Liver (tissue), 9 donors: ENCODE results near the gene ASS1. TPM values are rescaled to one million over a fixed set of nuclear protein-coding genes. Genes with fewer than 3 reads are reported as not detected.

ENCODE experiments used
- DNase-seq: peaks from one replicate; pipeline ENCODE4 v3.0.0-alpha.2; 2017; ENCODE audit warnings: low spot score
- H3K27ac ChIP-seq, 2 donors: one replicate each; pipeline ENCODE4 v1.7.0; 2013; ENCODE audit warnings: inconsistent platforms in 2 of 2, low read length in 2 of 2, control low read depth in 1 of 2, low read depth in 1 of 2, mild to moderate bottlenecking in 1 of 2
- H3K27me3 ChIP-seq, 4 donors: one replicate each; pipeline versions ENCODE4 v1.6.1 to v1.7.0; 2013; ENCODE audit warnings: low read length in 3 of 4, inconsistent platforms in 1 of 4, mild to moderate bottlenecking in 1 of 4, moderate library complexity in 1 of 4; ENCODE audit not compliant: control insufficient read depth in 4 of 4, insufficient read depth in 4 of 4
- H3K36me3 ChIP-seq, 4 donors: one replicate each; pipeline versions ENCODE4 v1.6.1 to v1.7.0; 2013; ENCODE audit warnings: low read length in 3 of 4, mild to moderate bottlenecking in 3 of 4, low read depth in 1 of 4, moderate library complexity in 1 of 4; ENCODE audit not compliant: control insufficient read depth in 4 of 4, insufficient read depth in 3 of 4
- H3K4me1 ChIP-seq, 4 donors: one replicate each; pipeline versions ENCODE4 v1.6.1 to v1.7.0; 2013; ENCODE audit warnings: low read length in 3 of 4, mild to moderate bottlenecking in 3 of 4, moderate library complexity in 1 of 4; ENCODE audit not compliant: control insufficient read depth in 4 of 4, insufficient read depth in 4 of 4
- H3K4me3 ChIP-seq, 3 donors: one replicate each; pipeline versions ENCODE4 v1.6.1 to v1.7.0; 2013; ENCODE audit warnings: low read length in 3 of 3, control low read depth in 1 of 3, low read depth in 1 of 3, mild to moderate bottlenecking in 1 of 3
- H3K9ac ChIP-seq, 2 donors: one replicate each; pipeline ENCODE4 v1.7.0; 2013; ENCODE audit warnings: low read length in 2 of 2, mild to moderate bottlenecking in 2 of 2, moderate library complexity in 2 of 2, control low read depth in 1 of 2, low read depth in 1 of 2
- H3K9me3 ChIP-seq, 4 donors: one replicate each; pipeline versions ENCODE4 v1.6.1 to v1.7.0; 2013; ENCODE audit warnings: low read length in 3 of 4; ENCODE audit not compliant: control insufficient read depth in 4 of 4
- CTCF ChIP-seq: fragments of 150-350 bp; IDR thresholded peaks from 2 replicates; pipeline ENCODE4 v1.5.1; 2017; ENCODE audit warnings: improper control_type of control experiment, low read depth, low read length; ENCODE audit not compliant: missing input control
- FOXA1 ChIP-seq: IDR thresholded peaks from 2 replicates; pipeline ENCODE4 v1.6.1; 2016; ENCODE audit warnings: antibody characterized with exemption
- FOXA2 ChIP-seq: IDR thresholded peaks from 2 replicates; pipeline ENCODE4 v1.6.1; 2016; ENCODE audit warnings: antibody characterized with exemption
- HNF4A ChIP-seq, 2 donors: conservative IDR thresholded peaks; 2 replicates each; pipeline ENCODE4 v1.6.1; 2016; ENCODE audit warnings: antibody characterized with exemption in 2 of 2, mild to moderate bottlenecking in 2 of 2
- HNF4G ChIP-seq: IDR thresholded peaks from 2 replicates; pipeline ENCODE4 v1.6.1; 2016; ENCODE audit warnings: antibody characterized with exemption
- MAX ChIP-seq: IDR thresholded peaks from 2 replicates; pipeline ENCODE4 v1.6.1; 2016; ENCODE audit warnings: antibody characterized with exemption
- RAD21 ChIP-seq, 2 donors: IDR thresholded peaks; 2 replicates each; pipeline ENCODE4 v1.6.1; 2016; ENCODE audit warnings: antibody characterized with exemption in 2 of 2, mild to moderate bottlenecking in 2 of 2
- REST ChIP-seq: IDR thresholded peaks from 2 replicates; pipeline ENCODE4 v1.6.1; 2016; ENCODE audit warnings: antibody characterized with exemption, mild to moderate bottlenecking
- RXRA ChIP-seq, 2 donors: IDR thresholded peaks; 2 replicates each; pipeline ENCODE4 v1.6.1; 2017 to 2018; ENCODE audit warnings: antibody characterized with exemption in 2 of 2, mild to moderate bottlenecking in 1 of 2
- SP1 ChIP-seq: IDR thresholded peaks from 2 replicates; pipeline ENCODE4 v1.6.1; 2018; ENCODE audit warnings: antibody characterized with exemption, mild to moderate bottlenecking
- TAF1 ChIP-seq: conservative IDR thresholded peaks from 2 replicates; pipeline ENCODE4 v1.6.1; 2016; ENCODE audit warnings: antibody characterized with exemption, mild to moderate bottlenecking
- YY1 ChIP-seq: IDR thresholded peaks from 2 replicates; pipeline ENCODE4 v1.6.1; 2016; ENCODE audit warnings: antibody characterized with exemption, mild to moderate bottlenecking
- ZBTB33 ChIP-seq: IDR thresholded peaks from 2 replicates; pipeline ENCODE4 v1.6.1; 2016; ENCODE audit warnings: antibody characterized with exemption
- WGBS: extraction: QIAGEN DNeasy Blood & Tissue Kit; methylation state at CpG from one replicate; pipeline ENCODE4 v1.1.7; 2013; 5-methylcytosine and 5-hydroxymethylcytosine counted together
- polyA plus RNA-seq, 2 donors: library from polyadenylated mRNA; stranded (reverse) in 1 of 2; unstranded in 1 of 2; fragments of 200-250 nt in 1 of 2; fragments of >200 nt in 1 of 2; fragmentation: Nextera tagmentation in 1 of 2; extraction: Ambion mirVana in 1 of 2; gene quantifications; one replicate each; pipeline versions ENCODE4 v1.2.1 to v1.2.3, GENCODE V29; 2013 to 2015
- total RNA-seq, 2 donors: library from RNA; depleted of rRNA; stranded (reverse); fragments of >200 nt; gene quantifications; one replicate each; pipeline ENCODE4 v1.2.3, GENCODE V29; 2014
- TF ChIP-seq, protein P1 (sequence below): IDR thresholded peaks from 2 replicates; pipeline ENCODE4 v1.6.1; 2016; ENCODE audit warnings: antibody characterized with exemption
- donor health status: healthy.
- donor health status: healthy.
- donor health status: healthy.
- donor health status: healthy.
- donor health status: healthy.

ASS1 gene
- total and polyA plus RNA-seq, 4 donors = 396 to 711 (median 533) TPM

DNA sequence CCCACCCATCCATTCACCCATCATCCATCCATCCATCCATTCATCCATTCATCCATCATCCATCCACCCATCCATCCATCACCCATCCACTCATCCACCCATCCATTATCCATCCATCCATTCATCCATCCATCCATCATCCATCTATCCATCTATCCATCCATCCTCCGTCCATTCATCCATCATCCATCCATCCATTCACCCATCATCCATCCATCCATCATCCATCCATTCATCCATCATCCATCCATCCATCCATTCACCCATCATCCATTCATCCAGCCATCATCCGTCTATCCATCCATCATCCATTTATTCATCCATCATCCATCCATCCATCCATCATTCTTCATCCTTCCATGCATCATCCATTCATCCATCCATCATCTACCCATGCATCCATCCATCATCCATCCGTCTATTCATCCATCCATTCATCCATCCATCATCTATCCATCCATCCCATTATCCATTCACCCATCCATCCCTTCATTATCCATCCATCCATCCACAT, 10.1 kb downstream of the ASS1 start:
- peaks cover 26 to 61% (median 46%) of the 10 kb centered on the region in 4 donors for H3K4me1 ChIP-seq

GRCh38 chr9:130458027-130458803, 13.5 kb downstream of the ASS1 start:
- Histone ChIP-seq H3K4me3 (no peak overlapping the region), H3K4me1 (peaks cover 9 to 55% (median 24%) of the 10 kb centered on the region in 4 donors), H3K9ac (no peak overlapping the region), H3K27ac (peak overlapping the region; percentile 65 to 83), H3K27me3 (no peaks in the 10 kb centered on the region), H3K9me3 (no peaks in the 10 kb centered on the region), H3K36me3 (peaks cover 2 to 38% (median 21%) of the 10 kb centered on the region in 4 donors)
- no peak for TF ChIP-seq ZBTB33
- no peak for TF ChIP-seq MAX
- no peak for TF ChIP-seq RAD21 (IDR thresholded peaks at IDR 0.05)
- TF ChIP-seq SP1 = no peak
- no peak for TF ChIP-seq RXRA (IDR thresholded peaks at IDR 0.05)
- no peak for TF ChIP-seq FOXA1
- TF ChIP-seq FOXA2 = no peak
- TF ChIP-seq, protein P1, sequence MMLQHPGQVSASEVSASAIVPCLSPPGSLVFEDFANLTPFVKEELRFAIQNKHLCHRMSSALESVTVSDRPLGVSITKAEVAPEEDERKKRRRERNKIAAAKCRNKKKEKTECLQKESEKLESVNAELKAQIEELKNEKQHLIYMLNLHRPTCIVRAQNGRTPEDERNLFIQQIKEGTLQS = no peak
- DNase-seq = no peak
- 90% methylated on average over 23 of the region's 23 CpGs for WGBS

More for the DNA sequence above, 10.1 kb downstream of the ASS1 start:
- no peak overlapping the region for H3K4me3 ChIP-seq
- TF ChIP-seq FOXA2 = no peak
- TF ChIP-seq RAD21 (IDR thresholded peaks at IDR 0.05) = no peak
- TF ChIP-seq ZBTB33 = no peak
- H3K9ac ChIP-seq = no peak overlapping the region
- no peaks in the 10 kb centered on the region for H3K9me3 ChIP-seq
- no peak for DNase-seq
- WGBS = 64% methylated on average over 3 of the region's 3 CpGs
- peaks cover 2 to 17% (median 10%) of the 10 kb centered on the region in 4 donors for H3K36me3 ChIP-seq
- no peak overlapping the region for H3K27ac ChIP-seq
- H3K27me3 ChIP-seq = no peaks in the 10 kb centered on the region

- Histone ChIP-seq H3K9ac (no peak overlapping the region), H3K36me3 (peaks cover 2 to 40% (median 22%) of the 10 kb centered on the region in 4 donors), H3K4me3 (no peak overlapping the region), H3K4me1 (peaks cover 7 to 57% (median 25%) of the 10 kb centered on the region in 4 donors), H3K27me3 (no peaks in the 10 kb centered on the region), H3K27ac (peak overlapping the region; percentile 65 to 83), H3K9me3 (no peaks in the 10 kb centered on the region)
- WGBS = 52% methylated on average over 5 of the region's 5 CpGs
- DNase-seq = no peak
- TF ChIP-seq HNF4A (conservative IDR thresholded peaks at IDR 0.05) (peak in 1 of 2 donors; percentile 60), FOXA1 (no peak), CTCF (no peak), RXRA (IDR thresholded peaks at IDR 0.05) (peak in 1 of 2 donors; percentile 11), TAF1 (no peak), YY1 (no peak), FOXA2 (no peak), HNF4G (peak; percentile 29), RAD21 (IDR thresholded peaks at IDR 0.05) (no peak), REST (no peak)
- TF ChIP-seq, protein P1 = no peak
Observed at GRCh38 chr9:130458804-130459067, 14.0 kb downstream of the ASS1 start.
